Measurements from ENCODE around the gene P2RY10. TPM values are rescaled to one million over a fixed set of nuclear protein-coding genes. Genes with fewer than 3 reads are reported as not detected.

P2RY10 gene
- total RNA-seq, 1 experiment from 2014 or later: not detected

- no peaks in the 10 kb centered on the region for H3K27me3 ChIP-seq (ENCODE audit: insufficient read depth, low read length)
- no peak overlapping the region for H3K4me2 ChIP-seq (ENCODE audit: insufficient read depth, insufficient read length, low read length)
- no peak overlapping the region for H3K9ac ChIP-seq (ENCODE audit: extremely low read depth, insufficient read length, low read length)
- no CpG with 5 or more reads among the region's 1 CpG for WGBS (ENCODE audit: extremely low coverage, insufficient read length, low lambda C conversion rate)
- no peak overlapping the region for H3K4me3 Mint-ChIP-seq
- no peak overlapping the region for H3K14ac ChIP-seq (ENCODE audit: insufficient read depth, low read length)
- TF ChIP-seq CTCF (conservative IDR thresholded peaks at IDR 0.05): no peak
- H2BK5ac ChIP-seq (ENCODE audit: insufficient read length, low read length): no peak overlapping the region
- H3K27ac Mint-ChIP-seq: no peak overlapping the region
- H3K56ac ChIP-seq (ENCODE audit: insufficient read length, low read depth, low read length): no peak overlapping the region
- no peak overlapping the region for H4K91ac ChIP-seq (ENCODE audit: insufficient read length, low read depth, low read length)
- H4K8ac ChIP-seq (replicated peaks; ENCODE audit: insufficient read length, low read depth, low read length): no peak overlapping the region
- no peaks in the 10 kb centered on the region for H4K20me1 ChIP-seq (ENCODE audit: control insufficient read depth, insufficient read depth, insufficient read length)
- H3K27me3 Mint-ChIP-seq (ENCODE audit: low read depth): no peaks in the 10 kb centered on the region
- H4K5ac ChIP-seq (ENCODE audit: insufficient read length, low read depth, low read length): no peak overlapping the region
- no peak overlapping the region for H3K4ac ChIP-seq (ENCODE audit: low read depth, low read length)
- peaks cover 62 to 67% of the 10 kb centered on the region in 2 experiments for H3K9me3 Mint-ChIP-seq
- no peak overlapping the region for H2BK15ac ChIP-seq (ENCODE audit: low read depth, low read length)
- H3K23ac ChIP-seq (ENCODE audit: insufficient read length, low read depth, low read length): no peak overlapping the region
- H3K79me1 ChIP-seq (ENCODE audit: insufficient read depth, low read depth, low read length, poor library complexity, severe bottlenecking): no peaks in the 10 kb centered on the region
- H3K36me3 Mint-ChIP-seq (ENCODE audit: insufficient read depth in 1 of 3, low read depth in 3 of 3): peaks cover 2 to 6% (median 3%) of the 10 kb centered on the region in 3 experiments
- H3K4me1 ChIP-seq (ENCODE audit: insufficient read depth, low read length): no peaks in the 10 kb centered on the region
- no peak overlapping the region for H2BK12ac ChIP-seq (ENCODE audit: insufficient read length, low read depth, low read length)
- no peak overlapping the region for H3K27ac ChIP-seq (ENCODE audit: insufficient read length, low read depth, low read length)
- H3K18ac ChIP-seq (ENCODE audit: insufficient read length, low read depth, low read length): no peak overlapping the region
- no peak overlapping the region for H2AFZ ChIP-seq (ENCODE audit: low read length)
- H3K79me2 ChIP-seq (ENCODE audit: insufficient read depth, low read length): no peaks in the 10 kb centered on the region
- H2BK120ac ChIP-seq (ENCODE audit: low read depth, low read length, poor library complexity, severe bottlenecking): no peak overlapping the region
- no peak overlapping the region for H2AK5ac ChIP-seq (ENCODE audit: insufficient read length, low read length)
- no peaks in the 10 kb centered on the region for H3K23me2 ChIP-seq (ENCODE audit: insufficient read length, low read depth, low read length, poor library complexity, severe bottlenecking)
- no peak overlapping the region for H2BK20ac ChIP-seq (ENCODE audit: low read depth, low read length, poor library complexity, severe bottlenecking)
- no peak overlapping the region for H3T11ph ChIP-seq (ENCODE audit: low read length)
- H3K4me1 Mint-ChIP-seq: no peaks in the 10 kb centered on the region
- peaks cover 10% of the 10 kb centered on the region for H3K9me3 ChIP-seq (ENCODE audit: control insufficient read depth, low read depth, low read length)
- DNase-seq: no peak
Observed at GRCh38 chrX:78922754-78923153, 22.4 kb upstream of the P2RY10 start.

All from H9 (cell line).